SK-N-SH (cell line): ENCODE data around the gene CTDSPL2. TPM values are rescaled to one million over a fixed set of nuclear protein-coding genes. Genes with fewer than 3 reads are reported as not detected.
"Not testable (repeated sequence)": the region's sequence is repeated elsewhere in the genome, so short reads cannot be mapped to it uniquely, and the experiment has no call there.

Experiments
- CTCF ChIA-PET: fragments of 300-600, 350-600 bp; formaldehyde crosslinking; extraction: SDS; loops from one replicate; lab custom pipeline; 2021; lab: Yijun Ruan, JAX
- POLR2A ChIA-PET: fragments of 350-600 bp; sonication (Branson Sonifier 250); formaldehyde crosslinking; extraction: SDS; loops from one replicate; lab custom pipeline; 2020; ENCODE audit warnings: antibody characterized with exemption, inconsistent platforms; lab: Yijun Ruan, JAX
- DNase-seq: peaks from one replicate; pipeline ENCODE4 v3.0.0; 2012
- H2AFZ ChIP-seq: fragments of 200-600 bp; sonication (generic); 2 replicates; pipeline ENCODE4 v1.8.1; 2016; ENCODE audit warnings: antibody characterized with exemption, mild to moderate bottlenecking, low read depth
- H3F3A ChIP-seq: fragments of 200-600 bp; sonication (generic); replicated peaks from 2 replicates; pipeline ENCODE3; 2016; ENCODE audit warnings: antibody characterized with exemption, mild to moderate bottlenecking; ENCODE audit not compliant: insufficient read depth
- H3K27ac ChIP-seq, 2 experiments: fragments of 200-500 bp in 1 of 2; fragments of 200-600 bp in 1 of 2; sonication (Bioruptor generic) in 1 of 2; sonication (generic), shearing (Covaris generic) in 1 of 2; 2 replicates each; pipeline versions ENCODE4 v1.5.1 to v1.6.1; 2014 to 2016; ENCODE audit warnings: low read depth in 2 of 2, inconsistent platforms in 1 of 2, low read length in 1 of 2, mild to moderate bottlenecking in 1 of 2, mixed read lengths in 1 of 2
- H3K27me3 ChIP-seq: fragments of 200-600 bp; sonication (generic), shearing (Covaris generic); 2 replicates; pipeline ENCODE4 v1.6.1; 2016; ENCODE audit warnings: mixed run types; ENCODE audit not compliant: insufficient read depth
- H3K36me3 ChIP-seq, 2 experiments: fragments of 200-500 bp in 1 of 2; fragments of 200-600 bp in 1 of 2; sonication (Bioruptor generic) in 1 of 2; sonication (generic) in 1 of 2; replicated peaks in 1 of 2; 2 replicates each; pipeline versions ENCODE3 to v1.5.1; 2014 to 2016; ENCODE audit warnings: low read length in 1 of 2, mild to moderate bottlenecking in 1 of 2; ENCODE audit not compliant: insufficient read depth in 2 of 2, control insufficient read depth in 1 of 2
- H3K4me1 ChIP-seq, 2 experiments: fragments of 200-500 bp in 1 of 2; fragments of 200-600 bp in 1 of 2; sonication (Bioruptor generic) in 1 of 2; sonication (generic), shearing (Covaris generic) in 1 of 2; 2 replicates each; pipeline versions ENCODE4 v1.5.1 to v1.6.1; 2014 to 2016; ENCODE audit warnings: low read depth in 1 of 2, low read length in 1 of 2, mixed run types in 1 of 2; ENCODE audit not compliant: insufficient read depth in 2 of 2, control insufficient read depth in 1 of 2
- H3K4me2 ChIP-seq: fragments of 200-600 bp; sonication (generic), shearing (Covaris generic); 2 replicates; pipeline ENCODE4 v1.6.1; 2017; ENCODE audit warnings: mixed run types
- H3K4me3 ChIP-seq, 2 experiments: fragments of 200-500 bp in 1 of 2; fragments of 200-600 bp in 1 of 2; sonication (Bioruptor generic) in 1 of 2; sonication (generic), shearing (Covaris generic) in 1 of 2; 2 replicates each; pipeline versions ENCODE4 v1.5.1 to v1.8.1; 2014 to 2016; ENCODE audit warnings: low read depth in 2 of 2, inconsistent platforms in 1 of 2, low read length in 1 of 2, mild to moderate bottlenecking in 1 of 2, mixed read lengths in 1 of 2, moderate library complexity in 1 of 2
- H3K79me2 ChIP-seq: fragments of 200-600 bp; sonication (generic); 2 replicates; pipeline ENCODE4 v1.8.1; 2017; ENCODE audit warnings: mild to moderate bottlenecking; ENCODE audit not compliant: insufficient read depth
- H3K9ac ChIP-seq: fragments of 200-600 bp; sonication (generic); 2 replicates; pipeline ENCODE4 v1.6.1; 2017; ENCODE audit warnings: mixed run types
- H3K9me2 ChIP-seq: fragments of 200-600 bp; sonication (generic); 2 replicates; pipeline ENCODE4 v1.6.1; 2017; ENCODE audit warnings: mixed run types
- H3K9me3 ChIP-seq: fragments of 200-600 bp; sonication (generic); 2 replicates; pipeline ENCODE4 v1.6.1; 2017; ENCODE audit warnings: mixed run types, mild to moderate bottlenecking, moderate library complexity
- H4K20me1 ChIP-seq: fragments of 200-600 bp; sonication (generic); 2 replicates; pipeline ENCODE4 v1.6.1; 2017; ENCODE audit warnings: mild to moderate bottlenecking, mixed run types; ENCODE audit not compliant: insufficient read depth
- CHD2 ChIP-seq: fragments of 150-350 bp; IDR thresholded peaks from 2 replicates; pipeline ENCODE4 v1.6.1; 2018; ENCODE audit warnings: low read length; ENCODE audit not compliant: partially characterized antibody
- CTCF ChIP-seq: fragments of 200-600 bp; sonication (generic); IDR thresholded peaks from 2 replicates; pipeline ENCODE4 v1.6.1; 2017; ENCODE audit warnings: antibody characterized with exemption, mild to moderate bottlenecking, moderate library complexity
- EP300 ChIP-seq, 2 experiments: IDR thresholded peaks; 2 replicates each; pipeline versions ENCODE4 v1.4.0 to v1.6.1; 2012; ENCODE audit warnings: borderline replicate concordance in 1 of 2, low read depth in 1 of 2, low read length in 1 of 2
- JUND ChIP-seq: IDR thresholded peaks from 2 replicates; pipeline ENCODE4 v1.4.0; 2012
- MXI1 ChIP-seq: IDR thresholded peaks from 2 replicates; pipeline ENCODE4 v1.6.1; 2012; ENCODE audit warnings: mild to moderate bottlenecking, low read depth, low read length, improper control_type of control experiment
- TCF12 ChIP-seq: IDR thresholded peaks from 2 replicates; pipeline ENCODE4 v1.4.0; 2012
- TEAD4 ChIP-seq: IDR thresholded peaks from 2 replicates; pipeline ENCODE4 v1.4.0; 2012; ENCODE audit warnings: mild to moderate bottlenecking, borderline replicate concordance; ENCODE audit not compliant: insufficient read depth
- WGBS: methylation state at CpG from one replicate; pipeline ENCODE4 v1.1.6; 2017; ENCODE audit warnings: low lambda C conversion rate; 5-methylcytosine and 5-hydroxymethylcytosine counted together
- polyA plus RNA-seq, 3 experiments: library from polyadenylated mRNA; depleted of rRNA; stranded (reverse); fragments of >200 nt; gene quantifications; 2 replicates each; pipeline ENCODE4 v1.2.3, GENCODE V29; 2012
- TF ChIP-seq, protein P1 (sequence below): IDR thresholded peaks from 2 replicates; pipeline ENCODE4 v1.4.0; 2012; ENCODE audit warnings: low read depth, borderline replicate concordance
- TF ChIP-seq, protein P2 (sequence below): IDR thresholded peaks from 2 replicates; pipeline ENCODE4; 2012

Gene CTDSPL2
- polyA plus RNA-seq, 1 of the 3 experiments (the other 2 are of a cell fraction) = 9.0 TPM

DNA sequence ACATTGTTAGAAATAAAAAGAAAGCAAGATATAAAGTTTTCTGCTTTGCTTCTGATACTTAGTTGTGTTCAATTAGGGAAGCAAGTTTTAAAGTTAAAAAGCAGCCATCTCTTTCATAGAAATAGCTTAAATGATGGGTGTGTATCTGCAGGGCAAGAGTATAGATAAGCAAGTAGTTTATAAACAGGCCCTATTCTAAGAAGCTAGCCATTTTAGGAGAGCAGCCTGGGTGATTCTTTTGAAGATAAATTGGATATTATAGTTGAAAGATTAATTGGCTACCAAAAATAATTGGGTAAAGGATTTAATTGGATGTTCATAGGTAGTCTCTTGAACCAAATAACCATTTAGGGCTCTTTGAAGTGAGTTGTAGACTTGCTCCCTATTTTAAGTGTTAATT is 115.2 kb downstream of the CTDSPL2 start:
- H3K79me2 ChIP-seq = peaks cover 99% of the 10 kb centered on the region
- DNase-seq = no peak
- H3F3A ChIP-seq = peaks cover 20% of the 10 kb centered on the region
- peak overlapping the region; percentile 16; the same call in 1 of the 2 replicates for H3K9ac ChIP-seq
- H4K20me1 ChIP-seq = peaks cover 60% of the 10 kb centered on the region
- POLR2A ChIA-PET = no interaction called here
- H3K9me3 ChIP-seq = no peaks in the 10 kb centered on the region
- CTCF ChIA-PET = interaction anchor here (1.4 to 1.6 kb wide), 3 partner anchors 9 to 42 kb away, joined by 5 to 6 read pairs (median 5); no protein-coding TSS in a partner anchor
- TF ChIP-seq, protein P1, sequence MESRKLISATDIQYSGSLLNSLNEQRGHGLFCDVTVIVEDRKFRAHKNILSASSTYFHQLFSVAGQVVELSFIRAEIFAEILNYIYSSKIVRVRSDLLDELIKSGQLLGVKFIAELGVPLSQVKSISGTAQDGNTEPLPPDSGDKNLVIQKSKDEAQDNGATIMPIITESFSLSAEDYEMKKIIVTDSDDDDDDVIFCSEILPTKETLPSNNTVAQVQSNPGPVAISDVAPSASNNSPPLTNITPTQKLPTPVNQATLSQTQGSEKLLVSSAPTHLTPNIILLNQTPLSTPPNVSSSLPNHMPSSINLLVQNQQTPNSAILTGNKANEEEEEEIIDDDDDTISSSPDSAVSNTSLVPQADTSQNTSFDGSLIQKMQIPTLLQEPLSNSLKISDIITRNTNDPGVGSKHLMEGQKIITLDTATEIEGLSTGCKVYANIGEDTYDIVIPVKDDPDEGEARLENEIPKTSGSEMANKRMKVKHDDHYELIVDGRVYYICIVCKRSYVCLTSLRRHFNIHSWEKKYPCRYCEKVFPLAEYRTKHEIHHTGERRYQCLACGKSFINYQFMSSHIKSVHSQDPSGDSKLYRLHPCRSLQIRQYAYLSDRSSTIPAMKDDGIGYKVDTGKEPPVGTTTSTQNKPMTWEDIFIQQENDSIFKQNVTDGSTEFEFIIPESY = no peak
- peaks cover 29 to 32% of the 10 kb centered on the region in 2 experiments for H3K4me1 ChIP-seq
- H3K4me3 ChIP-seq = no peak overlapping the region
- peak overlapping the region; percentile 47 for H3K4me2 ChIP-seq
- no peak overlapping the region for H2AFZ ChIP-seq
- H3K36me3 ChIP-seq = peaks cover 8 to 20% of the 10 kb centered on the region in 2 experiments
- H3K9me2 ChIP-seq = no peaks in the 10 kb centered on the region
- peak overlapping the region; percentile 34 to 65; a peak in 2 of 4 replicates for H3K27ac ChIP-seq
- no peaks in the 10 kb centered on the region for H3K27me3 ChIP-seq

DNA sequence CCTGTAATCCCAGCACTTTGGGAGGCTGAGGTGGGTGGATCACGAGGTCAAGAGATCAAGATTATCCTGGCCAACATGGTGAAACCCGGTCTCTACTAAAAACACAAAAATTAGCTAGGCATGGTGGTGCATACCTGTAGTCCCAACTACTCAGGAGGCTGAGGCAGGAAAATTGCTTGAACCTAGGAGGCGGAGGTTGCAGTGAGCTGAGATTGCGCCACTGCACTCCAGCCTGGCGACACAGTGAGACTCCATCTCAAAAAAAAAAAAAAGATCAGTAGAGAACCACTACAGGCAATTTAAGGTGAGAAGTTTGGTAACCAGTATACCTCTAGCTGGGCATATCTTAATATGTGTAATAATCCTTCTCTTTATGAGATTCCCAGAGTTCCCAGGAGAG is 117.3 kb downstream of the CTDSPL2 start:
- Histone ChIP-seq H3F3A (peaks cover 20% of the 10 kb centered on the region), H3K27ac (peak overlapping the region in 1 of 2 experiments; percentile 63; a peak in 1 of 4 replicates), H4K20me1 (peaks cover 63% of the 10 kb centered on the region), H3K36me3 (peaks cover 7 to 20% of the 10 kb centered on the region in 2 experiments), H3K4me1 (peaks cover 19 to 28% of the 10 kb centered on the region in 2 experiments), H3K79me2 (peaks cover 99% of the 10 kb centered on the region)
- H3K9me2 ChIP-seq, H3K9ac ChIP-seq, H3K4me2 ChIP-seq, DNase-seq, H3K4me3 ChIP-seq, H3K9me3 ChIP-seq, H2AFZ ChIP-seq, H3K27me3 ChIP-seq: not testable (repeated sequence)
- POLR2A ChIA-PET = interaction anchor here (0.6 to 2.6 kb wide), 2 partner anchors 8 to 765 kb away, joined by 4 to 27 read pairs; partner anchors contain the start of gene EIF3J
- WGBS = 95% methylated on average over 5 of the region's 5 CpGs
- CTCF ChIA-PET = interaction anchor here (1.1 kb wide), 1 partner anchor 641 kb away, joined by 3 read pairs; no protein-coding TSS in a partner anchor

DNA sequence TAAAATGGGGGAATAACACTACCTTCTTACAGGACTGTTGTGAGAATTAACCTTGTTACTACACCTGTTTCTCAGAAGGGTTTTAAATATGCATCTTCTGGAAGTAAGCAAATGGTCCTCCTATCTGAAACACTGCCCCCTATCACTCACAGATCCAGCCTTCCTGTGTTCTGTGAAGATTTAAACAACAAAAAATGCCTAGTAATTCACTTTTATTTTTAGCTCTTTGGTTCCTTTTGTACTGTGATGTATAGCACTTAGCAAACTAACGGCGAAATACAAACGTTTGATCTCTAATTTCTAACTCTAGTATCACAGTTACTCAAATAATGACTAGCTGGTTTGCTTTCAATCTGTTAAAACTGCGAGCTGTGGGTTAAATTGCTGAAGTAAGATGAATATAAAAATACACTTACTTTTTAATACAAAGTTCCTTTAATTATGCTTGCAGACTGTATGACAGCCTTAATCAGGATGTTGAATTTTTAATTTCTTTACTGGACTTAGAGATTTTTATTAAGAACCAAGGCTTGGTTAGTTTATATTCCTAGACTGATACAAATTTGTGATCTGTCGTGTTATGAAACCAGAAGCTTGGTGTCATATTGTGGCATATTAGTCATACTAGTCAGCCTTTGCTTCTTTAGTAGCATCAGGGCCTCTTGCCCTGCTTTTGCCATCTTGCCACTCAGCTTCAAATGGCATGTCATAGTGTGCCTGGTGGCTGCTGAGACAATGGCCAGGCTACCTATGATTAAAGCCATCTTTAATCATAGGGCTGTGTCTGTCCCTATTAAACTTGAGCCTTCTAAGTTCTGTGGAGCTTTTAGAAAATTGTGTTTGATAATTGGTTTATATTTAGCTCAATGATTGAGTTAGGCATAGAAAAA is 118.7 kb downstream of the CTDSPL2 start:
- POLR2A ChIA-PET = interaction anchor here (0.5 to 2.6 kb wide), 4 partner anchors 9 to 477 kb away, joined by 3 to 27 read pairs (median 3); partner anchors contain the start of genes EIF3J and SORD
- H3K79me2 ChIP-seq = peaks cover 100% of the 10 kb centered on the region
- no peak overlapping the region; a peak in 1 of 4 replicates for H3K4me3 ChIP-seq
- peak overlapping the region; percentile 63 to 82 for H3K27ac ChIP-seq
- no peaks in the 10 kb centered on the region for H3K9me2 ChIP-seq
- H3K27me3 ChIP-seq = no peaks in the 10 kb centered on the region
- peaks cover 4 to 18% of the 10 kb centered on the region in 2 experiments for H3K36me3 ChIP-seq
- no peak overlapping the region for H3K4me2 ChIP-seq
- H2AFZ ChIP-seq = no peak overlapping the region
- peak; percentile 66 for DNase-seq
- H3F3A ChIP-seq = peaks cover 29% of the 10 kb centered on the region
- peak overlapping the region; percentile 7; the same call in 1 of the 2 replicates for H3K9ac ChIP-seq
- TF ChIP-seq CTCF (peak; percentile 59), CHD2 (peak; percentile 31), TCF12 (peak; percentile 72), EP300 (IDR thresholded peaks at IDR 0.05; ENCODE audit: borderline replicate concordance in 1 of 2, low read depth in 1 of 2, low read length in 1 of 2) (peak in 1 of 2 experiments; percentile 88; a peak in 2 of 4 replicates), MXI1 (peak; percentile 29; the same call in 1 of the 2 replicates), TEAD4 (no peak), JUND (0 out of 2 replicates have a peak, but pooled peaks have one; percentile 7)
- TF ChIP-seq, protein P1 = no peak
- TF ChIP-seq, protein P2, sequence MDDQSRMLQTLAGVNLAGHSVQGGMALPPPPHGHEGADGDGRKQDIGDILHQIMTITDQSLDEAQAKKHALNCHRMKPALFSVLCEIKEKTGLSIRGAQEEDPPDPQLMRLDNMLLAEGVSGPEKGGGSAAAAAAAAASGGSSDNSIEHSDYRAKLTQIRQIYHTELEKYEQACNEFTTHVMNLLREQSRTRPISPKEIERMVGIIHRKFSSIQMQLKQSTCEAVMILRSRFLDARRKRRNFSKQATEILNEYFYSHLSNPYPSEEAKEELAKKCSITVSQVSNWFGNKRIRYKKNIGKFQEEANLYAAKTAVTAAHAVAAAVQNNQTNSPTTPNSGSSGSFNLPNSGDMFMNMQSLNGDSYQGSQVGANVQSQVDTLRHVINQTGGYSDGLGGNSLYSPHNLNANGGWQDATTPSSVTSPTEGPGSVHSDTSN = no peak; the same call in 1 of the 2 replicates
- TF ChIP-seq, all 33 proteins: peak for 6
- peaks cover 19 to 27% of the 10 kb centered on the region in 2 experiments for H3K4me1 ChIP-seq
- peaks cover 71% of the 10 kb centered on the region for H4K20me1 ChIP-seq
- no peaks in the 10 kb centered on the region for H3K9me3 ChIP-seq
- WGBS = 44% methylated on average over 5 of the region's 5 CpGs
- CTCF ChIA-PET = interaction anchor here (0.6 to 2.2 kb wide), 12 partner anchors 9 to 642 kb away, joined by 3 to 10 read pairs (median 4); partner anchors contain the start of gene EIF3J
